MCF 10A (cell line): ENCODE results near the gene HARBI1. TPM values are rescaled to one million over a fixed set of nuclear protein-coding genes. Genes with fewer than 3 reads are reported as not detected.

ENCODE experiments used
- BruUV-seq: library from RNA; stranded (reverse); fragments of 400-500 nt; replicated peaks from 2 replicates; lab custom pipeline; 2021; lab: Mats Ljungman, UMichigan
- CTCF ChIA-PET: fragments of 300-600 bp; sonication (Branson Sonifier 250); formaldehyde crosslinking; extraction: SDS; loops from one replicate; lab custom pipeline; 2021; ENCODE audit warnings: antibody characterized with exemption, inconsistent platforms; lab: Yijun Ruan, JAX
- POLR2A ChIA-PET: fragments of 300-600, 350-650 bp; sonication (Branson Sonifier 250); formaldehyde crosslinking; extraction: SDS; loops from one replicate; lab custom pipeline; 2020; ENCODE audit warnings: antibody characterized with exemption, inconsistent platforms; lab: Yijun Ruan, JAX
- DNase-seq: peaks from one replicate; pipeline ENCODE4 v3.0.0-alpha.2; 2018; ENCODE audit not compliant: unreplicated experiment
- H3K27ac Mint-ChIP-seq: one replicate; pipeline ENCODE4 v1.8.0; 2022; ENCODE audit warnings: mild to moderate bottlenecking, low read depth, mixed read lengths; ENCODE audit not compliant: unreplicated experiment
- H3K27me3 Mint-ChIP-seq: one replicate; pipeline ENCODE4 v1.8.0; 2022; ENCODE audit warnings: mixed read lengths; ENCODE audit not compliant: insufficient read depth, unreplicated experiment
- H3K36me3 Mint-ChIP-seq: one replicate; pipeline ENCODE4 v1.8.0; 2022; ENCODE audit warnings: mild to moderate bottlenecking, moderate library complexity, mixed read lengths; ENCODE audit not compliant: insufficient read depth, unreplicated experiment
- H3K4me1 Mint-ChIP-seq: one replicate; pipeline ENCODE4 v1.8.0; 2022; ENCODE audit warnings: mixed read lengths; ENCODE audit not compliant: insufficient read depth, unreplicated experiment
- H3K4me3 Mint-ChIP-seq: one replicate; pipeline ENCODE4 v1.8.0; 2022; ENCODE audit warnings: mild to moderate bottlenecking, moderate library complexity, mixed read lengths; ENCODE audit not compliant: unreplicated experiment
- H3K9me3 Mint-ChIP-seq: one replicate; pipeline ENCODE4 v1.8.0; 2022; ENCODE audit warnings: mixed read lengths; ENCODE audit not compliant: unreplicated experiment
- intact Hi-C: fragments of 100-400 bp; cut with micrococcal nuclease; formaldehyde crosslinking; loops from 2 replicates; pipeline ENCODE4 v1.14.1; 2022
- total RNA-seq: library from RNA; stranded (reverse); gene quantifications from 2 replicates; pipeline ENCODE4 v1.2.3, GENCODE V29; 2022
- TF ChIP-seq, protein P1 (sequence below): fragments of 200-600 bp; IDR thresholded peaks from one replicate; pipeline ENCODE4 v1.8.0; 2022; ENCODE audit warnings: antibody characterized with exemption, mild to moderate bottlenecking; ENCODE audit not compliant: unreplicated experiment

The HARBI1 gene
- total RNA-seq, 1 experiment from 2014 or later: 6.8 TPM

DNA sequence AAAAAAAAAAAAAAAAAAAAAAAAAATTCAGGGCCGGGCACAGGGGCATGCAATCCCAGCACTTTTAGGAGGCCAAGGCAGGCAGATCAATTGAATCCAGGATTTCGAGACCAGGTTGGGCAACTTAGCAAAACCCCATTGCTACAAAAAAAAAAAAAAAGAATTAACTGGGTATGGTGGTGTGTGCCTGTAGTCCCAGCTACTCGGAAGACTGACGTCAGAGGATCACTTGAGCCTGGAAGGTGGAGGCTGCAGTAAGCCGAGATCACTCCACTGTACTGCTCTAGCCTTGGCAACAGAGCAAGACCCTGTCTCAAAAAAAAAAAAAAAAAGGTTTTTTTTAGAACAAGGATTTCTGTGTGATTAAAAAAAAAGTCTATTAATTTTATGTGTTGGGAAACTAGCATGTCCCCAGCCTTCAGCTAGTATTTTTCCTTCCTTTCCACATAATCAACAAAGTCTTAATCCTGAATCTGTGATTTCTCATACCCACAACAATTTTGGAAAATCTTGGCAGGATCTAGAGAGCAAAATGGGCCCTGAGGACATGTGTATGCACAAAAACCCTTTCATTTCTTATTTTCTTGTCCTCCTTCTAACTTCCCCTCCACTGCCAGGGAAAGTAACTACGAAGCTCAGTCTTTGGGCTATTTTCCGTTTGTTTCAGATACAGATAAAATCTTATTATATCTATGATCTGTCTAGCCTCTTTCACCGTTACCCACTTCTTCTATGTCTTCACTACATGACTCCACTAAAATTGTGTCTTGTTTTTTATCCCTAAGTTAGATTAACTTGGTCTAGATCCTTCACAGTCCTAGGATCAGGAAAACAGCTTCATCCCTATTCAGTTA lies 17.5 kb downstream of the HARBI1 start:
- Mint-ChIP-seq H3K36me3 (peaks cover 16% of the 10 kb centered on the region), H3K27me3 (no peaks in the 10 kb centered on the region), H3K4me1 (peaks cover 5% of the 10 kb centered on the region), H3K4me3 (no peak overlapping the region), H3K27ac (no peak overlapping the region), H3K9me3 (no peaks in the 10 kb centered on the region)
- BruUV-seq: no TSS peak
- ChIA-PET CTCF (interaction anchor here (0.5 to 1.2 kb wide), 4 partner anchors 18 to 1634 kb away, joined by 3 to 5 read pairs (median 3); partner anchors contain the start of genes ATG13 and HARBI1), POLR2A (interaction anchor here (0.6 to 1.9 kb wide), 7 partner anchors 8 to 391 kb away, joined by 3 to 9 read pairs (median 4); partner anchors contain the start of gene ZNF408)
- no peak for DNase-seq
- intact Hi-C loops: no loop called here
- TF ChIP-seq, protein P1, sequence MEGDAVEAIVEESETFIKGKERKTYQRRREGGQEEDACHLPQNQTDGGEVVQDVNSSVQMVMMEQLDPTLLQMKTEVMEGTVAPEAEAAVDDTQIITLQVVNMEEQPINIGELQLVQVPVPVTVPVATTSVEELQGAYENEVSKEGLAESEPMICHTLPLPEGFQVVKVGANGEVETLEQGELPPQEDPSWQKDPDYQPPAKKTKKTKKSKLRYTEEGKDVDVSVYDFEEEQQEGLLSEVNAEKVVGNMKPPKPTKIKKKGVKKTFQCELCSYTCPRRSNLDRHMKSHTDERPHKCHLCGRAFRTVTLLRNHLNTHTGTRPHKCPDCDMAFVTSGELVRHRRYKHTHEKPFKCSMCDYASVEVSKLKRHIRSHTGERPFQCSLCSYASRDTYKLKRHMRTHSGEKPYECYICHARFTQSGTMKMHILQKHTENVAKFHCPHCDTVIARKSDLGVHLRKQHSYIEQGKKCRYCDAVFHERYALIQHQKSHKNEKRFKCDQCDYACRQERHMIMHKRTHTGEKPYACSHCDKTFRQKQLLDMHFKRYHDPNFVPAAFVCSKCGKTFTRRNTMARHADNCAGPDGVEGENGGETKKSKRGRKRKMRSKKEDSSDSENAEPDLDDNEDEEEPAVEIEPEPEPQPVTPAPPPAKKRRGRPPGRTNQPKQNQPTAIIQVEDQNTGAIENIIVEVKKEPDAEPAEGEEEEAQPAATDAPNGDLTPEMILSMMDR: no peak

DNA sequence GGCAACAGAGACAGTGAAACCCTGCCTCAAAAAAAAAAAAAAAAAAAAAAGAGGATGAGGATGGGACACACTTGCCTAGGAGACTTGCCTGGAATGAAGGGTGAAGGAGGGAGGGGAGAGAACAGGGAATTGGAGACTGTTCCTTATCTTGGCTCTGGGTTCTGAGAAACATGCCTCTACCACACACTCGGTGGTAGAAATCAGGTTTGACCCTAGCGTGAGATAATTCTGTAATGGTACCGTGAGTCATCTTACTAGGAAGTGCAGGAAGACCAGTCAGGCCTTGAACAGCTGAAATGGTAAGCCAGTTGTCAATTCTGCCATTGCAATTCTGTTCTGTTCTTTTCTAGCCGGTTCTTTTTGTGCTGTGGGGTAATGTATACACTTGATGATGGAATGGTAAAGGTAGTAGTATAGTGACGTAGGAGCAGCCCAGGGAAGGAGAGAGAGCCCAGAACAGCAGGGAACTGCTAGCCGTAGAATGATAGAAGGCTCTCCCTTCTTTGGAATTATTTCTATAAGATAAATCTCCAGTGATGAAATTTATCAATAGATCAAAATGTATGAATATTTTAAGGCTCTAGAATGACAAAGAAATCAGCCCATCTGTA lies 19.3 kb downstream of the HARBI1 start:
- Mint-ChIP-seq H3K4me3 (no peak overlapping the region), H3K27ac (no peak overlapping the region), H3K9me3 (no peaks in the 10 kb centered on the region), H3K36me3 (peaks cover 11% of the 10 kb centered on the region), H3K4me1 (peaks cover 11% of the 10 kb centered on the region), H3K27me3 (no peaks in the 10 kb centered on the region)
- intact Hi-C loops: no loop called here
- TF ChIP-seq, protein P1: no peak
- no peak for DNase-seq
- CTCF ChIA-PET: no interaction called here
- BruUV-seq: no TSS peak
- POLR2A ChIA-PET: interaction anchor here (0.9 kb wide), 1 partner anchor 21 kb away, joined by 3 read pairs; no protein-coding TSS in a partner anchor

DNA sequence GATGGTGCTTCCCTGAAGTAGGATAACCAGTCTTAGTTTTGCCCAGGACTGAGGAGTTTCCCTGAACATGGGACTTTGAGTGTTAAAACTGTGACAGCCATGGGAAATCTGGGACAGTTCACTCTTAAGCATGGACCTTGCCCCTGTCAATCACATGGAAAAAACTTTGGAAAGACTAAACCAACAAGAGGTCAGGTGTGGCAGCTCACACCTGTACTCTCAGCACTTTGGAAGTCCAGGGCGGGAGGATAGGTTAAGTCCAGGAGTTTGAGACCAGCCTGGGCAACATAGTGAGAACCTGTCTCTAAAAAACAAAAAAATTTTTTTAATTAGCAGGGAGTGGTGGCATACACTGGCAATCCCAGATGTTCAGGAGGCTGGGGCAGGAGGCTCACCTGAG lies 19.9 kb downstream of the HARBI1 start:
- peaks cover 11% of the 10 kb centered on the region for H3K4me1 Mint-ChIP-seq
- DNase-seq: no peak
- intact Hi-C loops: no loop called here
- ChIA-PET CTCF (no interaction called here), POLR2A (interaction anchor here (0.9 kb wide), 1 partner anchor 22 kb away, joined by 3 read pairs; no protein-coding TSS in a partner anchor)
- TF ChIP-seq, protein P1: no peak
- no peaks in the 10 kb centered on the region for H3K27me3 Mint-ChIP-seq
- BruUV-seq: no TSS peak
- no peak overlapping the region for H3K4me3 Mint-ChIP-seq
- no peaks in the 10 kb centered on the region for H3K9me3 Mint-ChIP-seq
- peaks cover 5% of the 10 kb centered on the region for H3K36me3 Mint-ChIP-seq
- H3K27ac Mint-ChIP-seq: no peak overlapping the region

DNA sequence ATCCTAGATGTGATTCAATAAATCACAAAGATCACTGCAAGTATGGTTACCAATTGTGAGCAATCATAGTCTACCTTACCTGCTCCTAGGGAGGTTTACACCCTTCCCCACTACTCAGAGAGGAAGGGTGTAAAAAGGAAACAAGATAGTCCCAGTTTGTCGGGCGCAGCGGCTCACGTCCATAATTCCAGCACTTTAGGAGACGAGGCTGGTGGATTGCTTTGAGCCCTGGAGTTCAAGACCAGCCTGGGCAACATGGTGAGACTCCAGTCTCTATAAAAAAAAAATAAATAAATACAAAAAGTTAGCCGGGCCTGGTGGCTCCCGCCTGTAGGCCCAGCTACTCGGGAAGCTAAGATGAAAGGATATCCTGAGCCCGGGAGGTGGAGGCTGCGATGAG lies 22.2 kb downstream of the HARBI1 start:
- DNase-seq: no peak
- TF ChIP-seq, protein P1: no peak
- Mint-ChIP-seq H3K36me3 (no peaks in the 10 kb centered on the region), H3K9me3 (no peaks in the 10 kb centered on the region), H3K4me1 (peaks cover 17% of the 10 kb centered on the region), H3K27ac (no peak overlapping the region), H3K4me3 (no peak overlapping the region), H3K27me3 (no peaks in the 10 kb centered on the region)
- ChIA-PET CTCF (interaction anchor here (0.6 to 1.0 kb wide), 3 partner anchors 24 to 644 kb away, joined by 3 to 4 read pairs (median 3); no protein-coding TSS in a partner anchor), POLR2A (interaction anchor here (0.8 to 2.5 kb wide), 10 partner anchors 8 to 231 kb away, joined by 3 to 34 read pairs (median 8); partner anchors contain the start of genes ARHGAP1, ATG13 and ZNF408)
- intact Hi-C loops: no loop called here
- no TSS peak for BruUV-seq
